ENCODE measurements around the gene HSD3B7.

DNA sequence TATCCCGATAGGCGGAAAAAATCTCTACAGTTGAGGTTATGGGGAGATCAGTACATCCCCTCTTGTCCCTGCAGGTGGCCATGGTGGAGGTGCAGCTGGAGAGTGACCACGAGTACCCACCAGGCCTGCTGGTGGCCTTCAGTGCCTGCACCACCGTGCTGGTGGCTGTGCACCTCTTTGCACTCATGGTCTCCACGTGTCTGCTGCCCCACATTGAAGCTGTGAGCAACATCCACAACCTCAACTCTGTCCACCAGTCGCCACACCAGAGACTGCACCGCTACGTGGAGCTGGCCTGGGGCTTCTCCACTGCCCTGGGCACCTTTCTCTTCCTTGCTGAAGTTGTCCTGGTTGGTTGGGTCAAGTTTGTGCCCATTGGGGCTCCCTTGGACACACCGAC lies 31.9 kb upstream of the HSD3B7 start:
- TF ChIP-seq, protein P1, sequence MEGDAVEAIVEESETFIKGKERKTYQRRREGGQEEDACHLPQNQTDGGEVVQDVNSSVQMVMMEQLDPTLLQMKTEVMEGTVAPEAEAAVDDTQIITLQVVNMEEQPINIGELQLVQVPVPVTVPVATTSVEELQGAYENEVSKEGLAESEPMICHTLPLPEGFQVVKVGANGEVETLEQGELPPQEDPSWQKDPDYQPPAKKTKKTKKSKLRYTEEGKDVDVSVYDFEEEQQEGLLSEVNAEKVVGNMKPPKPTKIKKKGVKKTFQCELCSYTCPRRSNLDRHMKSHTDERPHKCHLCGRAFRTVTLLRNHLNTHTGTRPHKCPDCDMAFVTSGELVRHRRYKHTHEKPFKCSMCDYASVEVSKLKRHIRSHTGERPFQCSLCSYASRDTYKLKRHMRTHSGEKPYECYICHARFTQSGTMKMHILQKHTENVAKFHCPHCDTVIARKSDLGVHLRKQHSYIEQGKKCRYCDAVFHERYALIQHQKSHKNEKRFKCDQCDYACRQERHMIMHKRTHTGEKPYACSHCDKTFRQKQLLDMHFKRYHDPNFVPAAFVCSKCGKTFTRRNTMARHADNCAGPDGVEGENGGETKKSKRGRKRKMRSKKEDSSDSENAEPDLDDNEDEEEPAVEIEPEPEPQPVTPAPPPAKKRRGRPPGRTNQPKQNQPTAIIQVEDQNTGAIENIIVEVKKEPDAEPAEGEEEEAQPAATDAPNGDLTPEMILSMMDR (IDR thresholded peaks at IDR 0.05), result no peak
- TF ChIP-seq POLR2AphosphoS5 (IDR thresholded peaks at IDR 0.05) (no peak), POLR2A (IDR thresholded peaks at IDR 0.05) (no peak), EP300 (IDR thresholded peaks at IDR 0.05) (no peak)

All from gastroesophageal sphincter (tissue), 3 donors.